Measurements from ENCODE around the gene RASGRF2.

- TF ChIP-seq CTCF (IDR thresholded peaks at IDR 0.05): no peak
- no peak for TF ChIP-seq POLR2A (IDR thresholded peaks at IDR 0.05)
Measured at GRCh38 chr5:81022688-81023084, 62.5 kb downstream of the RASGRF2 start.
